Gastroesophageal sphincter (tissue), 4 donors: ENCODE data around the gene CFD. TPM values are rescaled to one million over a fixed set of nuclear protein-coding genes. Genes with fewer than 3 reads are reported as not detected.

Source experiments
- ATAC-seq: fragments of 150-250 bp; one replicate; pipeline ENCODE4 v1.9.1; 2016; ENCODE audit warnings: mild to moderate bottlenecking, moderate library complexity
- H3K27ac ChIP-seq, 4 donors: fragments of 200-600 bp; sonication (generic) in 3 of 4; 1 replicate in 3 of 4; 2 replicates in 1 of 4; pipeline ENCODE4 v1.5.1; 2016 to 2019
- H3K27me3 ChIP-seq: fragments of 200-600 bp; sonication (generic); one replicate; pipeline ENCODE4 v1.5.1; 2019
- H3K36me3 ChIP-seq, 2 donors: fragments of 200-600 bp; sonication (generic); one replicate each; pipeline ENCODE4 v1.5.1; 2019; ENCODE audit warnings: control low read depth in 1 of 2
- H3K4me1 ChIP-seq, 3 donors: fragments of 200-600 bp; sonication (generic); 1 replicate in 2 of 3; 2 replicates in 1 of 3; pipeline ENCODE4 v1.5.1; 2016 to 2019; ENCODE audit warnings: control low read depth in 2 of 3
- H3K4me3 ChIP-seq, 2 donors: fragments of 200-600 bp; sonication (generic); one replicate each; pipeline ENCODE4 v1.5.1; 2019; ENCODE audit warnings: mild to moderate bottlenecking in 1 of 2, moderate library complexity in 1 of 2
- H3K9me3 ChIP-seq, 3 donors: fragments of 200-600 bp; sonication (generic); one replicate each; pipeline ENCODE4 v1.5.1; 2017 to 2019; ENCODE audit warnings: control low read depth in 2 of 3
- EP300 ChIP-seq: sonication (generic); formaldehyde crosslinking; IDR thresholded peaks from one replicate; pipeline ENCODE4 v1.6.1; 2017; ENCODE audit warnings: antibody characterized with exemption, mild to moderate bottlenecking
- POLR2A ChIP-seq, 2 donors: fragments of 450-650 bp; IDR thresholded peaks; one replicate each; pipeline ENCODE4 v1.6.1; 2017; ENCODE audit warnings: antibody characterized with exemption in 2 of 2, mild to moderate bottlenecking in 2 of 2, moderate library complexity in 1 of 2
- POLR2AphosphoS5 ChIP-seq: sonication (generic); formaldehyde crosslinking; IDR thresholded peaks from one replicate; pipeline ENCODE4 v1.6.1; 2017; ENCODE audit warnings: antibody characterized with exemption
- WGBS, 2 donors: methylation state at CpG; one replicate each; pipeline ENCODE4 v1.1.5; 2018; ENCODE audit warnings: low coverage in 1 of 2; 5-methylcytosine and 5-hydroxymethylcytosine counted together
- total RNA-seq, 4 donors: library from RNA; depleted of rRNA; stranded (reverse); fragments of >200 nt; gene quantifications; one replicate each; pipeline ENCODE4 v1.1.0, GENCODE V29; 2016
- TF ChIP-seq, protein P1 (sequence below), 4 experiments: fragments of 200-600 bp in 2 of 4; fragments of 450-650 bp in 2 of 4; sonication (generic) in 1 of 4; IDR thresholded peaks; one replicate each; pipeline ENCODE4 v1.5.1; 2017 to 2019; ENCODE audit warnings: antibody characterized with exemption in 4 of 4, mild to moderate bottlenecking in 2 of 4, moderate library complexity in 2 of 4

The CFD gene
- total RNA-seq, 4 donors from 2014 or later = 229 to 1,118 (median 654) TPM

DNA sequence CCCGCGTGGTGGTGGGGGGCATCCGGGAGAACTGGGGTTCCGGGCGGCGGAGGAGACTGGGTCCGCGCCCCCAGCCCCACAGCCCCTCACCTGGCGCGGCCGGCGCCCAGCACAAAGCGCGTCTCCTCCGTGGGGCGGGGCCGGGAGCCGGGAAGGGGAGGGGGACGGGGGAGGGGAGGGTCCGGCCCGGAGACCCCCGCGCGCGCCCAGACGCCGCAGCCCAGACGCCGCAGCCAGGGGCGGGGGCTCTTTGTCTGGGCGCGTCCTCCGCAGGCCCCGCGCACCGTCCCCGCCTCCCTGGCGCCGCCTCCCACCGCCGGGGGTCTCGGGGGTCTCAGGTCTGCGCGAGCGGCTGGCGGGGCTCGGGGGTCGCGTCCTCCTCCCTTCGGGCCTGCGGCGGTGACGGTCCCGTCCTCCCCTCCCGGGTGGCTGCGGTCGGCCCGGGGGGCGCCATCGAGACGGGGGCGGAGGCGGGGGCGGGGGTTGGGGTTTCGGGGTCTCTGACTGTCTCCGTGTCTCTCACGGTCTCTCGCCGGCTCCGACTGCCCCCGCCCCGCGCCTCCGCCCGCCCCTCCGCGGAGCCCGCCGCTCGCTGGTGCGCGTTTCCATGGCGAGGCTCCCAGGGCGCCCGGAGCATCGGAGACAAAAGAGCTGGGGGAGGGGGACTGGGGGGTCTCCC lies 37.5 kb upstream of the CFD start, which contains the start of gene PLPPR3:
Gene PLPPR3, minus strand, starts transcription at position 131 of the 679 bp plus-strand sequence. CDS start 396 bp downstream, outside the sequence.
- no peak for ATAC-seq
- no CpG with 5 or more reads among the region's 86 CpGs for WGBS, 2 donors
- TF ChIP-seq, protein P1, sequence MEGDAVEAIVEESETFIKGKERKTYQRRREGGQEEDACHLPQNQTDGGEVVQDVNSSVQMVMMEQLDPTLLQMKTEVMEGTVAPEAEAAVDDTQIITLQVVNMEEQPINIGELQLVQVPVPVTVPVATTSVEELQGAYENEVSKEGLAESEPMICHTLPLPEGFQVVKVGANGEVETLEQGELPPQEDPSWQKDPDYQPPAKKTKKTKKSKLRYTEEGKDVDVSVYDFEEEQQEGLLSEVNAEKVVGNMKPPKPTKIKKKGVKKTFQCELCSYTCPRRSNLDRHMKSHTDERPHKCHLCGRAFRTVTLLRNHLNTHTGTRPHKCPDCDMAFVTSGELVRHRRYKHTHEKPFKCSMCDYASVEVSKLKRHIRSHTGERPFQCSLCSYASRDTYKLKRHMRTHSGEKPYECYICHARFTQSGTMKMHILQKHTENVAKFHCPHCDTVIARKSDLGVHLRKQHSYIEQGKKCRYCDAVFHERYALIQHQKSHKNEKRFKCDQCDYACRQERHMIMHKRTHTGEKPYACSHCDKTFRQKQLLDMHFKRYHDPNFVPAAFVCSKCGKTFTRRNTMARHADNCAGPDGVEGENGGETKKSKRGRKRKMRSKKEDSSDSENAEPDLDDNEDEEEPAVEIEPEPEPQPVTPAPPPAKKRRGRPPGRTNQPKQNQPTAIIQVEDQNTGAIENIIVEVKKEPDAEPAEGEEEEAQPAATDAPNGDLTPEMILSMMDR (IDR thresholded peaks at IDR 0.05) = no peak
- TF ChIP-seq POLR2A (IDR thresholded peaks at IDR 0.05) (no peak), POLR2AphosphoS5 (no peak), EP300 (no peak)
- Histone ChIP-seq H3K27ac (no peak within 1 kb of the TSS), H3K27me3 (peaks cover 49% of the 10 kb centered on the region), H3K9me3 (no peaks in the 10 kb centered on the region), H3K36me3 (no peaks in the 10 kb centered on the region), H3K4me3 (peak within 1 kb of the TSS in 1 of 2 donors; percentile 51), H3K4me1 (peaks cover 0 to 18% (median 15%) of the 10 kb centered on the region in 3 donors)

DNA sequence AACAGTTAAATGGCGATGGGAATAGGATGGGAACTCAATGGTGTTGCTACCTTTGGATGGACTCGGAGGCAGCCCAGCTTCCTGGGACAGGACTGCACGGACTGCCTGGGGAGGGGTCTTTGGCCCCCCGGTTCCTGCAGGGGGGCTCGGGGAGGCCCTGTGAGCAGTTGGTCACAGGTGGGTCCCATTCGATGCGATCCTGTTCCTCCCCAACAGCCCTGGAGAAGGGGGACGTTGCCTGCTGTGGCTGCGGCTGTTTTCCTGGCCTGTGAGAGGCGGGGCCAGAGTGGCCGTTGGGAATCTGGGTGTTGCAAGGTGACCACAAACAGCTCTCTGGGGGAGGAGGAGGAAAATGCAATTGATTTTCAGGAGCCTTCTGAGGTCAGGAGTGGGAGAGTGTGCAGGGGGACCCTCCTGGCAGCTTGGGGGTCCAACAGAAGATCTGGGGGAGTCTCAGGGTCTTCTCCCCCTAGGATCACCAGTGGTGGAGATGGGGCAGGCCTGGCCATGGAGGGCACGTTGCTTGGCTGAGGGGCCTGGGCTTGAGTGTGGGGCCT lies 35.8 kb upstream of the CFD start:
- Histone ChIP-seq H3K27me3 (peaks cover 63% of the 10 kb centered on the region), H3K4me1 (peaks cover 0 to 18% (median 15%) of the 10 kb centered on the region in 3 donors), H3K9me3 (no peaks in the 10 kb centered on the region), H3K27ac (no peak overlapping the region), H3K4me3 (no peak overlapping the region), H3K36me3 (no peaks in the 10 kb centered on the region)
- TF ChIP-seq POLR2A (IDR thresholded peaks at IDR 0.05) (no peak), POLR2AphosphoS5 (no peak), EP300 (no peak)
- 68% methylated on average over 2 of the region's 12 CpGs; no CpG with 5 or more reads in 1 of the 2 donors for WGBS, 2 donors
- no peak for ATAC-seq

DNA sequence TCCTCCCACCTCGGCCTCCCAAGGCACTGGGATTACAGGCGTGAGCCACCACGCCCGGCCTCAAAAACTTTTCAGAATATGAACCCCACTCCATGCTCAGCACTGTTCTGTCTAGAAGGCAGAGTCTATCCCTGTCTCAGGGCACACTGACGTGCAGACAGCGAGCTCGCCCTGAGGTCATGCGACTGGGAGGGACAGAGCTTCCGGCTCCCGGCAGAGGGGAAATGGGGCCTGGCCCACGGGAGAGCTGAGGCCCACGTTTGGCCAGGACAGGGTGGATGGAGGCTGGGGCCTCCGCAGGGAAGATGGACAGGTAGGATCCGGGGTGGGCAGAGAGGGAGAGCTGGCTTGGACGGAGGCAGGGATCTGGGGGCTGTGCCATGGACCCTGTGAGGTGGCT lies 34.6 kb upstream of the CFD start:
- no peak overlapping the region for H3K27ac ChIP-seq
- H3K9me3 ChIP-seq = no peaks in the 10 kb centered on the region
- no peaks in the 10 kb centered on the region for H3K36me3 ChIP-seq
- peaks cover 72% of the 10 kb centered on the region for H3K27me3 ChIP-seq
- ATAC-seq = no peak
- 76 to 99% methylated on average over 2 to 9 of the region's 15 CpGs for WGBS, 2 donors
- peaks cover 0 to 18% (median 15%) of the 10 kb centered on the region in 3 donors for H3K4me1 ChIP-seq
- H3K4me3 ChIP-seq = no peak overlapping the region
- no peak for TF ChIP-seq POLR2AphosphoS5
- TF ChIP-seq POLR2A (IDR thresholded peaks at IDR 0.05) = no peak
- no peak for TF ChIP-seq EP300
- TF ChIP-seq, protein P1 (IDR thresholded peaks at IDR 0.05) = no peak

DNA sequence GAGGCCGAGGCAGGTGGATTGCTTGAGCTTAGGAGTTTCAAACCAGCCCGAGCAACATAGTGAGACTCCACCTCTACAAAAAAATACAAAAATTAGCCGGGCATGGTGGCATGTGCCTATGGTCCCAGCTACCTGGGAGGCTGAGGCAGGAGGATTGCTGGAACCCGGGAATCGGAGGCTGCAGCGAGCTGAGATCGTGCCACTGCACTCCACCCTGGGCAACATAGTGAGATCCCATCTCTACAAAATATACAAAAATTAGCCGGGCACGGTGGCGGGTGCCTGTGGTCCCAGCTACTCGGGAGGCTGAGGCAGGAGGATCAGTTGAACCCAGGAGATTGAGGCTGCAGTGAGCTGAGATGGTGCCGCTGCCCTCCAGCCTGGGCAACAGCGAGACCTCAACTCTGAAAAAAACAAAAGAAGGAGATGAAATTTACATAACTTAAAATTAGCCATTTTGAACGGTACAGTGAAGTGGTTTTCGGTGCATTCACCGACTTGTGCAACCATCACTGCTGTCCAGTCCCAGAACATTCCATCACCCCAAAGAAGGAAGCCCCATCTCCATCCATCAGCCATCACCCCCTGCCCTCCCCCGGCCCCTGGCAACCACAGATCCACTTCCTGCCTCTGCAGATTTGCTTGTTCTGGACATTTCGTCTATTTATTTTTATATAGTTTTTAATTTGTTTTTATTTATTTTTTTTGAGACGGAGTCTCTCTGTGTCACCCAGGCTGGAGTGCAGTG lies 33.4 kb upstream of the CFD start:
- WGBS, 2 donors = 62 to 69% methylated on average over 5 to 13 of the region's 19 CpGs
- H3K4me3 ChIP-seq = no peak overlapping the region
- H3K9me3 ChIP-seq = no peaks in the 10 kb centered on the region
- H3K36me3 ChIP-seq = no peaks in the 10 kb centered on the region
- ATAC-seq = no peak
- H3K27me3 ChIP-seq = peaks cover 78% of the 10 kb centered on the region
- no peak overlapping the region for H3K27ac ChIP-seq
- TF ChIP-seq POLR2A (IDR thresholded peaks at IDR 0.05) (no peak), POLR2AphosphoS5 (no peak)
- TF ChIP-seq, protein P1 (IDR thresholded peaks at IDR 0.05) = no peak
- H3K4me1 ChIP-seq = peaks cover 0 to 17% (median 15%) of the 10 kb centered on the region in 3 donors

DNA sequence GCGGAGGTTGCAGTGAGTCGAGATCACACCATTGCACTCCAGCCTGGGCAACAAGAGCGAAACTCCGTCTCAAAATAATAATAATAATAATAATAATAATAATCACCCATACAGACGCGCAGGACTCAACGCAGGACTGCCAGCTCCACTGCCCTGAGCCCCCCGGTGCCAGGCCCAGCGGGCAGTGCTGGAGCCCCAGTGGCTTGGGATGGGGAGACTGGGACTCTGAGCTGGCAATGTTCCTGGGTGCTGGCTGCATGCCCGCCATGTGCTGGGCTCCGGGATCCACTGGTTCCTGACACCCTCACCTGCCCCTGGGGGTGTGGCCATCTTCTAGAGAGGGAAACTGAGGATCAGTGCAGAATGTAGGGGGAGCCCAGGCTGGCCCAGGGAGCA lies 32.2 kb upstream of the CFD start:
- Histone ChIP-seq H3K9me3 (no peaks in the 10 kb centered on the region), H3K4me3 (no peak overlapping the region), H3K27me3 (peaks cover 78% of the 10 kb centered on the region), H3K36me3 (no peaks in the 10 kb centered on the region), H3K27ac (no peak overlapping the region), H3K4me1 (peaks cover 0 to 4% (median 2%) of the 10 kb centered on the region in 3 donors)
- TF ChIP-seq POLR2AphosphoS5 = no peak
- no peak for ATAC-seq
- WGBS, 2 donors = 94 to 96% methylated on average over 7 of the region's 11 CpGs
